ENCODE data around the gene APH1B.
"Not testable (repeated sequence)": the region's sequence is repeated elsewhere in the genome, so short reads cannot be mapped to it uniquely, and the experiment has no call there.

Gene APH1B

GRCh38 chr15:63331456-63331855 is 54.1 kb downstream of the APH1B start:
- no peak for DNase-seq (ENCODE audit: low spot score)

DNA sequence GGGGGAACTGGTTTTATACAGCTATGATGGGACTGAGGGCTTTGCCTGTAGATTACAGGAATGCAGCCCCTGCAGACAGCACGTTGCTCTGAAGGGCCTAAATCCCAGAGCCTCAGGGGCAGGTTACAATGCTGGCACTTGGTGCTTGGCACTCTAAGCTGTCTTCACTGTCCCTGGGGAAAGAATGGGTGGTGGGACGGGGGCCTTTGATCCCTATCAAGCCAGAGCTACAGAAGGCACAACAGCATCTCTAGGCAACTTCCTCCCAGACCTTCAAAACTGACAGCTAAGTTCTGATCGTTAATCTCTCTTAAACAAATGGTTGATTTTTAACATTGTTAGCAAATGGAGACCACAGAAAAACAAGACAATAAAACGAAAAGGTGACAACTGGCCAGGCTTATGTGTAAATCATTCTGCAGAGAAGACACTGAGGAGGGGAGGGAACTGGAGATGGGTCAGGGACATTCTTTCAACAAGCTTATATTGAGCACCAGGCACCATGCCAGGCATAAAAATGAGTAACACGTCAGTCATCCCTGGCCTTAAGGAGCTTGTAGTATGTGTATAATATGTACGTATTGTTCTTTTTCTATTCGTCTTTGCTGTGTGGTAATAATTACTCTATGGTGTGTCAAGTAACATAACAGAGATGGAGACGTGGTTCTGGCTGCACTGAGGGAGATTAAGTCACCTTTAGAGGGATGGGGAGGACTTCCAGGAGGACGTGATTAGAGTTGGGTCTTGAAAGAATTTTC is 55.1 kb downstream of the APH1B start:
- no peak for DNase-seq (ENCODE audit: low spot score)

GRCh38 chr15:63334821-63335220 is 57.4 kb downstream of the APH1B start:
- no peak for DNase-seq (ENCODE audit: low spot score)

GRCh38 chr15:63335543-63336240 is 58.3 kb downstream of the APH1B start:
- no peak for DNase-seq (ENCODE audit: low spot score)

- no peak for DNase-seq (ENCODE audit: low spot score)
Measured at GRCh38 chr15:63337046-63337445, 59.6 kb downstream of the APH1B start.

- DNase-seq (ENCODE audit: low spot score): no peak
Measured at GRCh38 chr15:63338170-63338569, 60.8 kb downstream of the APH1B start.

GRCh38 chr15:63339006-63339766 is 61.8 kb downstream of the APH1B start:
- DNase-seq (ENCODE audit: low spot score): peak; percentile 82

DNA sequence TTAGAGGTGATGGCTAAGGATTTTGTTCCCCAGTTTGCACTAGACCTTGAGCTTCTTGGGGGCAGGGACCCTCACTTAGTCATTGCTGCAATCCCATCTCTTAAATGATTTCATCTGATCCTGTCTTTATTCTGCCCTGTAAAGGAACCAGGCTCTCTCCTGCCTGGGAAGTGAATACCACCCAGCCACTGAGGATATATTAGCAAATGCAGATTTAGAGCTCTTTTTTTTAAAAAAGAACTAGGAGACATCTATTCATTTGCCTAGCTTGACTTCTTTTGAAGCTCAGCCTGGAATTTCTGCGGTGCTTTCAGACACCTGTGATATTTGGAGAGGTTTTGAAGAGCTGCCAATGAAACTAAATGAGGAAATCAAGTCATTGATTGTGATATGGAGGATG is 62.4 kb downstream of the APH1B start:
- DNase-seq (ENCODE audit: low spot score): no peak

- no peak for DNase-seq (ENCODE audit: low spot score)
Measured at GRCh38 chr15:63340353-63340752, 62.9 kb downstream of the APH1B start.

GRCh38 chr15:63340878-63341277 is 63.5 kb downstream of the APH1B start:
- DNase-seq (ENCODE audit: low spot score): no peak

DNA sequence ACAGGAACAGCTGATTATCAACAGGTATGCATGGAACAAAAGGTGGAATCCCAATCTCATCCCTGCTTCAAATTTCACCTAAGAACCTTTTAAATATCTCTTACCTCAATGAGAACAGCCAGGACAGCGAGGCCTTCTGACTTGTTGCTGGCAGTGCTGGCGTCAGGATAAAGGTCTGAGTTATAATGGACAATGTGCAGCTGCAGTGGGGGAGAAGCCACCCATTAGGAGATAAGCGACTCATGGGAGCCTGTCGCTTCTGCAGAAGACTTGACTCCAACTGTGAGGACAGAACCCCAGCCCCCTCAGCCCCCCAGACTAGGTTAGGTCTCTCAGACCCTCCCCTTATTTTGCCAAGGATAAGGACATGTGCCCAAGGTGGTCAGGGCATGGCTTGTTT is 64.5 kb downstream of the APH1B start:
- DNase-seq (ENCODE audit: low spot score): no peak

GRCh38 chr15:63342996-63343562 is 65.7 kb downstream of the APH1B start:
- DNase-seq (ENCODE audit: low spot score): not testable (repeated sequence)

DNA sequence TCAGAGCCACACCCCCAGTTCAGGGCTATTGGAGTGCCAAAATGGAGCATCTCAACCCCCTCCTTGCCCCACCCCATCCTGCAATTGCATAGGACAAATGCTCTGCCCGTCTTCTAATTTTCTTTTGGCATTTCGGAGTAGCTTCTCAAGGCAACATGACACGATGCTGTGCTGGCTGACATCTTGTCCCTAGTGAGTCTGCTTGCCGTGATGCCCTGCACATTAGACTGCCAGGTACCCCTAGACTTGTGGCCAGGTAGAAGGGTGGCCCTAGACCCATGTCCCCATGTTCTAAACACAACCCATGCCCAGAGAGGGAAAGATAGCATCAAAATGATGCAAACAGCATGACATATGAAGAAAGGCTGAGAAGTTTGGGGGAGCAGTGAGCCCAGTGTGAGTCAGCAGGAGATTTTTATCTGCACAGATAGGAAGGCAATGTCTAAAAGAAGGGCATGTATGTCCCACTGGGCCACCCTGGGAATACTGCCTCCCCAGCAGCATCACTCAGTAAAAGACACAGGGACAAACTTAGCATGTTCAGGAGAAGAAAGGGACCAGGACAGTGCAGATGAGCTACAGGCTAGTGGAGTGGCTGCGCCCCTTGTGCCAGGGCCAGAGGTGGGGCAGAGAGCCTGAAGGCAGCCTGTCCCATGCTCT is 67.5 kb downstream of the APH1B start:
- DNase-seq (ENCODE audit: low spot score): no peak

- no peak for DNase-seq (ENCODE audit: low spot score)
Measured at GRCh38 chr15:63345391-63345752, 68.0 kb downstream of the APH1B start.

DNA sequence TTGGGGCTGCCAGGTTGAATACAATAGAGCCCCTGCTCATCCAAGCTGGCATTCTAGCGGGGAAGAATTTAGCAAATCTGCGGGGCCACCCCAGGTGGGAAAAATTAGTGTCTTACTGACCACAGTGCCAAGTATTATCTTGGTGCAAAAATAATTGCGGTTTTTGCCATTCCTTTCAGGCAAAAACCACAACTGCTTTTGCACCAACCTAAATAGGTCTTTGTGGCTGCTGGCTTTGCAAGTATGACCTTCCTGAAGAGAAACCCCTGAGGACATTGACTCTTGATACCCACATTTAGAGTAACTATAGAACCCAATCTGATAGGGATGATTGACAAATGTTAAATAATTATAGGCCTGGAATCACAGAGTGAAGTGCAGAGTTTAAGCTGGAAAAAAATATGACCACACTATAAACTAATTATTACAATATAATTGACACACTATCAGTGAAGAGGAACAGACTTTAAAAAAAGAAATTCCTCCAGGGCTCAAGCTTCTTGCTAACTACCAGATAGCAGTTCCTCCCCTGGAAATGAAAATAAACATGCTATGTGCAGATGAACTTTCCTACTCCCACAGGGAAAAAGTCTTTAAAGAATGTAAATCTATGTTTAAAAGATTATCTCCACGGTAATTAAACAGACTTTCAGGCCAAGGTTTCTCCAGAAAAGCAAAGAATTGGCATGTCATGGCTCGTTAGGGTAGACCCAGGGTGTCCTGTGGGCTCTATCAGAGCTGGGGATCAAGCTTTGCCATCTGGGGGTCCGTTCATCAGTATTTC is 69.9 kb downstream of the APH1B start:
- DNase-seq (ENCODE audit: low spot score): no peak

DNA sequence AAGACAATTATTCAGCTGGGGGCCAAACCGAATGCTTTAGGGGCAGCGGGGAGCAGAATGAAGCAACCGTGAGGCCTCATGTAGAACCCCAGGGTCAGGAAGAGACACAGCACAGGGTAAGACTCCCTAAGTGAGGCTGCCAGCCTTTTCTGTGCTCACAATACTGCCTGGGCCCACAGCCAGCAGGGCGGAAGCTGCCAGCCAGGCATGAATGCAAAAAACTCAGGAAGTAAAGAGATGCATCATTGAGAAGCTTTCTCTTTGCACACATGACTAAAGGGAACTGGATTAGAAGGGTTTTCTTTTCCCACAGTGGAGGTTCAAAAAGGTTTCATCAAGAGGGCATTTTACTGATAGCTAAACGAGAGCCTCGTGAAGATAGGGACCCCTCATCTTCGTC is 71.0 kb downstream of the APH1B start:
- peak; percentile 59 for DNase-seq (ENCODE audit: low spot score)

DNA sequence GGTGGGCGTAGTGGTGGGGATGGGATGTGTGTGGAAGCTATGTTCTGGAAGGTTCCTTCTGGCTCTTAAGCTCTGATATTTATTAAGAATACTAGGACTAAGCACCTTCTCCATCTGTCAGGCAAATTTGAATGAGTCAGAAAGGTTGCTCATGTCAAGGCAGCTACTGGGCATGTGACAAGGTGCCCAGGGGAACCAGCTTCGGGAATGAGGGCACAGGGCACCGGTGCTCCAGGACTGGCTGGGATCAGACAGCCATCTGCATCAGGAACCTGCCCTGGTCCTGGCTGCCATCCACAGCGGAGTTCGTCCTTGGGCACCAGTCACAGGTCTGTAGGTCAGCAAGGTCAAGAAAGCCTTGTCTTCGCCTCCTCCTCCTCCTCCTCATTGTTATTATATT is 71.8 kb downstream of the APH1B start:
- DNase-seq (ENCODE audit: low spot score): no peak

DNA sequence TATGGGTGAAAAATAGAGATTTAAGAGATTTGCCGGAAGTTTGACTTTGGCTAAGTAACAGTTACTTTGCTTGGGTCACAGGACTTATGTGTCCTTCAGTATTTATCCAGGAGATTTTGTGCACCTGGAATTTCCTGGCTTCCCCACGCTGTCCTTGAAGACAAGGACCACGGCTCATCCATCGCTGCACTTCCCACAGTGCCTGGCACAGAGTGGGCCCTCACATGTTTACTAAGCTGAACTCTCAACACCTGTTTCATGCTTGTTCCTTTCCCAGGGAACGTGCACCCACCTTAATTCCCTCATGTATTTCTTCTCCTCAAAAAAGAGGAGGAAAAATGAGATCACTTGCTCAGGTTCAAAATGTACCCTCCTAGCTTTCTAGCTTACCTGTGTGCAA is 72.2 kb downstream of the APH1B start:
- no peak for DNase-seq (ENCODE audit: low spot score)

DNA sequence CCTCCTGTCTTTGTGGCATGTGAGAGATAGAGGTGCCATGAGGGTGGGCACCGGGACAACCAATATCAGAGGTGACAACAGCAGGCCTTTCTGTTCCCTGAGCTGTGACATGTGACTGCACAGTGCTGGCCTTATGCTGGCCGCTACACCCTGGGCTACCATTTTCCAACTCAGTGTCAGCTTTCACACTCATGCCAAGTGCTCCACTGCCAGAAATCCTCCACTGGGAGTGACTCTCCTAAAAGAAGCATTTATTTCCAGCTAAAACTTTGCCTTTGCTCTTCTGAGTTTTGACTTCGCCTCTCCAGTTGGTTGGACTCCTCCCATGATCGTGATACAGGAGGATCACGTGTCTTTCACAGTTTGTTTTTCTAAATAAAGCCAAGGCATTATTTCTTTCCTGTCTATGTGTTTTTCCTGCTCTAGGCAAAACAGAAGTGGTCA is 72.8 kb downstream of the APH1B start:
- no peak for DNase-seq (ENCODE audit: low spot score)

DNA sequence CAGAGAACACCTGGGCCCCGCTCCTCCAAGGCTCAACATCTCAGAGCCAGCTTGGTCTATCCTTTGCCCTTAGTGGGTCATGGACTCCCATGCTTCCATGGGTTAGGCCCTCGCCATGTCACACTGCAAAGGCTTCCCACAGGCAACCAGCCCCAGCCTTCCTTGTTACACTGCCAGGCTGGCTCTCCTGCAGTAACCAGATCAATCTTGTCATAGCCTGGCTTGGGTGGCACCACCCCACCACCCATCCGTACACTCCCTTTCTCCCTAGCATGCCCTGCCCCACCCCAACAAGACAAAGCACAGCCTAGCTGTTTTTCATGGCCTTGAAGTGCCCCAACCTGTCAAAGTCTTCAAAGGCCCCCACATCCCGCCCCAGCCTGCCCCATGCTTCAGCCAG is 73.8 kb downstream of the APH1B start:
- DNase-seq (ENCODE audit: low spot score): no peak

DNA sequence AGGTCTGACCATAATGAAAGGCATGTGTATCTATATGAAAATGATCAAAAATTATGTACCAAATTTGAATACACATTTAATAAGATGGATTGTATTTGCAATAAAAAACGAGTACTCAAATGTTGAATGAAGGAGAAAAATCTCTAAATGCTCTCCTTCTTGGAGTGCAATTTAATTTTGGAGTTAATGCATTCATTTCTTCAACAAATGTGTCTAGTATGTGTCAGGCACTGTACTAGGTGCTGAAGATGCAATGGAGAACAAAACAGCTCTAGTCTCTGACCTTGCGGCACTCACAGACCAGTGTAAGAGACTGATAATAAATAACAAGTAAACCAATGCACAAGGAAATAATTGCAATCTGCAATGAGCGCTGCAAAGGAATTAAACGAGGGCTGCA is 75.4 kb downstream of the APH1B start:
- no peak for DNase-seq (ENCODE audit: low spot score)

Data from putamen (tissue), 1 donor.